Thyroid gland (tissue), 4 donors: ENCODE measurements around the gene GTSE1.

Experiments
- CTCF ChIP-seq, 6 experiments: fragments of 200-600 bp in 3 of 6; fragments of 450-650 bp in 3 of 6; sonication (generic) in 3 of 6; IDR thresholded peaks; one replicate each; pipeline ENCODE4 v1.5.1; 2016 to 2019; ENCODE audit warnings: antibody characterized with exemption in 6 of 6, mild to moderate bottlenecking in 2 of 6, inconsistent platforms in 1 of 6, moderate library complexity in 1 of 6
- POLR2A ChIP-seq, 2 donors: fragments of 450-650 bp; IDR thresholded peaks; one replicate each; pipeline ENCODE4 v1.6.1; 2017; ENCODE audit warnings: antibody characterized with exemption in 2 of 2, mild to moderate bottlenecking in 2 of 2, moderate library complexity in 1 of 2

GRCh38 chr22:46327691-46328465 is 31.2 kb downstream of the GTSE1 start:
- TF ChIP-seq CTCF (IDR thresholded peaks at IDR 0.05) (no peak), POLR2A (IDR thresholded peaks at IDR 0.05) (no peak)
